GM13977 (cell line): ENCODE data around the gene GNG7.
"Not testable (repeated sequence)": the region's sequence is repeated elsewhere in the genome, so short reads cannot be mapped to it uniquely, and the experiment has no call there.

Experiments
- DNase-seq: peaks from one replicate; pipeline ENCODE4 v3.0.0; 2012; ENCODE audit warnings: low spot score
- in situ Hi-C: fragments of 300-500 bp; cut with MboI; formaldehyde crosslinking; loops from one replicate; pipeline ENCODE4 v1.12.0; 2022; ENCODE audit warnings: low sequenced_read_pairs, low pct_unique_long_range_greater_than_20kb, mixed read lengths, inconsistent platforms; ENCODE audit not compliant: unreplicated experiment
- TF ChIP-seq, protein P1 (sequence below): IDR thresholded peaks from 2 replicates; pipeline ENCODE4 v1.5.1; 2012; ENCODE audit warnings: mild to moderate bottlenecking, control low read depth; ENCODE audit not compliant: insufficient read depth; ENCODE audit errors: extremely low read depth, missing control alignments

Gene GNG7

GRCh38 chr19:2686360-2686759 lies 16.1 kb downstream of the GNG7 start:
- no peak for DNase-seq
- TF ChIP-seq, protein P1, sequence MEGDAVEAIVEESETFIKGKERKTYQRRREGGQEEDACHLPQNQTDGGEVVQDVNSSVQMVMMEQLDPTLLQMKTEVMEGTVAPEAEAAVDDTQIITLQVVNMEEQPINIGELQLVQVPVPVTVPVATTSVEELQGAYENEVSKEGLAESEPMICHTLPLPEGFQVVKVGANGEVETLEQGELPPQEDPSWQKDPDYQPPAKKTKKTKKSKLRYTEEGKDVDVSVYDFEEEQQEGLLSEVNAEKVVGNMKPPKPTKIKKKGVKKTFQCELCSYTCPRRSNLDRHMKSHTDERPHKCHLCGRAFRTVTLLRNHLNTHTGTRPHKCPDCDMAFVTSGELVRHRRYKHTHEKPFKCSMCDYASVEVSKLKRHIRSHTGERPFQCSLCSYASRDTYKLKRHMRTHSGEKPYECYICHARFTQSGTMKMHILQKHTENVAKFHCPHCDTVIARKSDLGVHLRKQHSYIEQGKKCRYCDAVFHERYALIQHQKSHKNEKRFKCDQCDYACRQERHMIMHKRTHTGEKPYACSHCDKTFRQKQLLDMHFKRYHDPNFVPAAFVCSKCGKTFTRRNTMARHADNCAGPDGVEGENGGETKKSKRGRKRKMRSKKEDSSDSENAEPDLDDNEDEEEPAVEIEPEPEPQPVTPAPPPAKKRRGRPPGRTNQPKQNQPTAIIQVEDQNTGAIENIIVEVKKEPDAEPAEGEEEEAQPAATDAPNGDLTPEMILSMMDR = no peak
- in situ Hi-C loops = no loop called here

GRCh38 chr19:2685204-2685704 lies 17.2 kb downstream of the GNG7 start:
- TF ChIP-seq, protein P1 = no peak
- DNase-seq = no peak
- in situ Hi-C loops = no loop called here

DNA sequence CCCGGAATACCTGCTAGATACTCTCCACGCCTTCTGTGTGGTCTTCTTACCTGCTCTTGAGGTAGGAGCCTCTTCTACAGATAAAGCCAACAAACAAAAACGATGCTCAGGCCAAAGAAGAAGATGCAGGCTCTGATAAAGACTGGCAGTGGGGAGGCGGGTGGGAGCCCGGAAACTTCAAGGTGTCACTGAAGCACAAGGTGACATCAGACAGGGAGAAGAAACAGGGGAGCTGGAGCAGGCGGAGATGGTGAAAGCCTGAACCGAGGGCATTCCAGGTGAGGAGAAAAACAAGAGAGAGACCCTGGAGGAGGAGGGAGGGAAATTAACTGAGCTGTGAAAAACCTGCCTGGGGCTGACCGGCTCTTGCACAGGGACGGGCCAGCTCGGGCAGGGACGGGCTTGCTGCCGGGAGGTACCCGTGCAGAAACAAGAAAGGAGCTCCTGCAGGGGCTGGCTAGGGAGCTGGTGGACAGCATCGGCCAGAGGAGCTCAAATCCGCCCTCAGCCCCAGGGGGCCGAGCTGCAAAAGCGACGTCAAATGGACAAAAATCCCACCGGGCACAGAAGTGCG lies 19.0 kb downstream of the GNG7 start:
- in situ Hi-C loops = no loop called here
- TF ChIP-seq, protein P1 = no peak
- DNase-seq = no peak

- TF ChIP-seq, protein P1 = no peak
- DNase-seq = peak; percentile 69
- in situ Hi-C loops = no loop called here
These were observed 21.7 kb downstream of the GNG7 start for GRCh38 chr19:2680808-2681207.

- in situ Hi-C loops = no loop called here
- DNase-seq = no peak
- TF ChIP-seq, protein P1 = no peak
These were observed 23.1 kb downstream of the GNG7 start for GRCh38 chr19:2679439-2679838.

DNA sequence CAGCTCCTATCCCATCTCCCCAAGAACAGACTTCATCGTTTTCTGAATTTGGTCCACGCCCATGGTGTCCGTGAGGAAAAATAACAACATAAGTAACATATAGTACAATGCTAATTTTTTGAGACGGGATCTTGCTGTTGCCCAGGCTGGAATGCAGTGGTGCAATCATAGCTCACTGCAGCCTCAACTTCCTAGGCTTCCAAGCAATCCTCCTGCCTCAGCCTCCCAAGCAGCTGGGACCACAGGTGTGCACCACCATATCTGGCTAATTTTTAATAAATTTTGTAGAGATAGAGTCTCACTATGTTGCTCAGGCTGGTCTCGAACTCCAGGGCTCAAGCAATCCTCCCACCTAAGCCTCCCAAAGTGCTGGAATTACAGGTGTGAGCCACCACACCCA lies 23.5 kb downstream of the GNG7 start:
- not testable (repeated sequence) for DNase-seq

GRCh38 chr19:2678044-2678671 lies 24.3 kb downstream of the GNG7 start:
- DNase-seq = peak; percentile 79
- TF ChIP-seq, protein P1 = no peak

More for the DNA sequence above, 23.5 kb downstream of the GNG7 start:
- in situ Hi-C loops = not testable (repeated sequence)

More at GRCh38 chr19:2678044-2678671, 24.3 kb downstream of the GNG7 start:
- in situ Hi-C loops = no loop called here
